Fibroblast of the conjunctiva (primary cell): ENCODE data around the gene LRRC4C.

ENCODE experiments used
- DNase-seq: peaks from one replicate; pipeline ENCODE4 v3.0.0-alpha.2; 2010; ENCODE audit warnings: low read depth

The LRRC4C gene

DNA sequence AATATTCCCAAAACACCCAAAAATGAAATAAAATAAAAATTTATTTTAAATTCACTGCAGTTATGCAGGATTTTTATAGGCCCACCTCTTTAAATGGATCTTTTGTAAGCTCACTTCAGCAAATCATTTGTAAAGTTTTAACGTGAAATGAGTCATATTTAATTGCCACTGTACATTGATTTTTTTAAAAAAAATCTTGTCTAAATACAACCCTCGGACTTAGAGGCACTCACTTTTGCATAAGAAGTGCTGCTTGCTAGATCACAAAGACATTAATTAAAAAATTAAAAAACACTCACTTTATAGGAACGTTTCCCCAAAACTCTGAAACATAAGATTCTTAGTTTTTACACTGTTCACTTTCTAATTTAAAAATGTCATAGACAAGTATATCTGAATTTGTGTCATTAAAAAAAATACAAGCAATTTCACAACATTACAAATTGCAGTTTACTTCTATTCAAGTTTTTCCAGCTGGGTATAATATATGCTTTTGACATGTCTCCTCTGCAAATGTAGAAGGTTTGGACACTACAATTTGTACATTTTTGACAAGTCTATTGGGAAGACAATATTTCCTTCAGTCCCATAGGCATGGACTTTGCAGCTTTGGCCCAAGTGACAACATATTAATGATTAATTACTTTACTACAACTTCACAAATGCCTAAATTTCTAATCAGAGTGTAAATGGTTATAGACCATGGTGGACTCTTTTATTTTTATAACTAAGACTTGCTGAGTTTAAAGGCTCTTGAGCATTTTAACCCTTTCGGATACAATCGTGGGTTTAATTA lies 1088.4 kb downstream of the LRRC4C start:
- no peak for DNase-seq

DNA sequence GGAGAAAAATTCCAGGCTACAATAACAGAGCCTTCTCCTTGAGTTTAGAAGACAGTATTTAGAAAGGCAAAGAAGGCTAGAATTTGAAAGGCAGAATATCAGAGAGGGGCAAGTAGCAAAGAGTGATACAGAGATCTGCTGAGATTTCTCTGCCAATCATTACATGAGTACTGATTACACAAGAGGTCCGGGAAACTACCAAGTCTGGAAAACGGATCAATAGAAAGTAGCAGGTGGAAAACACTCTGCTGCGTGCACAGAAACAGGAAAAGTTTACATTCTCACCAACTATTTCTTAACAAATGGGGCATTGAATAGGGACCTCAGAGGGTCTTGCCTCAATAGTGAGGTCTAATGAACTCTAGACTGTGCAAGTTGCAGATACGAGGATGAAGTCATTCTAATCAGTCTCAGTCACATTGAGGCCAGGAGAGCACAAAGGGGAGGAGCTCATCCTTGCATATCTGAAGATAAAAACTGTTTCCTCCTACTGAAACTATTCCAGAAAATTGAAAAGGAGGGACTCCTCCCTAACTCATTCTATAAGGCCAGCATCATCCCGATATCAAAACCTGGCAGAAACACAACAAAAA lies 1099.2 kb downstream of the LRRC4C start:
- DNase-seq, result no peak

DNA sequence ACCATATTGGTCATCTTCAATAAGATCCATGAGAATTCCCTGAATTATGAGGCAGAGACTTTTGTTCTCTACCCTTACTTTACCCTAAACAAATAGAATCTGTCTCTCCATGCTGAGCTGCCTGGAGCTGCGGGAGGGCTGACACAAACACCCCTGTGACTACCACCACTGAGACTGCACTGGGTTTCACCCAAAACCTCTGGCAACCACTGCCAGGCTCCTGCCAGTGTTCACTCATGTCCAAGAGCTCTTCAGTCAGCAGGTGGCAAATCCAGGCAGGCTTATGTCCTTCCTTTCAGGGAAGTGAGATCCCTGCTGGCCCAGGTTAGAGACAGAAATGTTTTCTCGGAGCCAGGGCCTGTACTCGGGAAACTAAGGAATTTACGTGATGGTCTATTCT lies 1105.3 kb downstream of the LRRC4C start:
- no peak for DNase-seq

DNA sequence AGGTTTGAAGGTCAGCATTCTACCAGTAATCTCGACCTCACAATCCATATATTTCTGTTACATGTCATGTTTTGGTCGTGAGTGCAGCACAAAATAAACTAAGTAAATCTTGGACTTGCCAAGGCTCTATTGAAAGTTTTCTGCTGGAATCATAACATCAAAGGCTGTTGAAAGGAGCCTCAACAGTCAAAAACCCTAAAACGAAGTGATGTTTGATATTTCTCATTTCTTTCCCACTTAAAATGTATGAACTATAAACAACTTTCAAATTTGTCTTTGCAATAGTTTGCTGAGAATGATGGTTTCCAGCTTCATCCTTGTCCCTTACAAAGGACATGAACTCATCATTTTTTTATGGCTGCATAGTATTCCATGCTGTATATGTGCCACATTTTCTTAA lies 1118.5 kb downstream of the LRRC4C start:
- DNase-seq, result no peak

DNA sequence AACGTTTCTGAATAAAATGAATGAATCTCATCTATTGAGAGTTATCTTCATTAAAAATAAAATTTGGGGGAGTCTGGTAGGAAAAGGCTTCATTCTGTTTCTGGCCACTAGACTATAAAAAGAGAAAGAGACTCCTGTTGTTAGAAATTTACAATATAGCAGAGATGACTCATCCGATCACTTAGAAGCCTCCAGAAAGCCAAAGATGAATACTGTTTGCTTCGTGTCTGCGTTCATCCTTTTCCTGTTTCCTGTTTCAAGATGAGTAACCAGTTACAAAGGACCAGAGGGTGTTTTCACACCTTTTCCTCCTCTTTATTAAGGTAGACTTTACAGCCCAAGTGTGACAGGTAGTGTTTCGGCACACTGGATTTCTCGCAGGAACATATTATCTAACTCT lies 1120.7 kb downstream of the LRRC4C start:
- no peak for DNase-seq

DNA sequence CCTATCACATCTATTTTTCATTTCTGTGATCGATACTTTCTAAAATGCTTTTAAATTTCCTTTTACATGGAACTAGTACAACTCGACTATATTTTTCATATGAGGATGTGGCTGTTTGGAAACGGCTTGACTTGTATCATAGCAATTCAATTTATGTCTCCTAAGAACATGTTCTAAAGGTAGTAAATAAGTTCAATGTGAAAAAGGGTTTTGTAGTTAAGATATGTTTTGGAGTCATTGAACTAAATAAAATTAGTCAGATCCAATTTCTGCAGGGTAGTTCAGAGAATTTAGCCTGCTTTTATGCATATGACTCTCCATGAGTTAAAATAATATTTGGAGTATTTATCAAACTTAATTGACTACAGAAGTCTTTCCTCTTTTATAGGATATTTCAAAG lies 1121.4 kb downstream of the LRRC4C start:
- DNase-seq, result no peak

DNA sequence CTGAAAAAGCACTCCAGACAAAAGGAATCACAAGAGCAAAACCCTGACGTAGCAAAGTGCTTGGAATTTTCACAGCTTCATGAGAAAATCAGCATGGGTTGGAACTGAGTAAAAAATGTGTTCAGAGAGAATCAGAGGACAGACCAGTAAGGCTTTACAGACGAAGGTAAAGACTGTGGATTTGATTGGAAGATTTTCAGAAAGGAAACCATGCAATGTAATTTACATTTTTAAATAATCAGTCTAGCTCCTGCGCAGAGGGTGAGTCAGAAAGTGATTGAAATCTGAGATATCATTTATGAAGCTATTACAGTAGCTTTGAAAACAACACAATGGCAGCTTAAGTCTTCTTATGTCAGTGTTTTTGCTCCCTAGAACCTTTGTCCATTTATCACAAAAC lies 1122.3 kb downstream of the LRRC4C start:
- no peak for DNase-seq

DNA sequence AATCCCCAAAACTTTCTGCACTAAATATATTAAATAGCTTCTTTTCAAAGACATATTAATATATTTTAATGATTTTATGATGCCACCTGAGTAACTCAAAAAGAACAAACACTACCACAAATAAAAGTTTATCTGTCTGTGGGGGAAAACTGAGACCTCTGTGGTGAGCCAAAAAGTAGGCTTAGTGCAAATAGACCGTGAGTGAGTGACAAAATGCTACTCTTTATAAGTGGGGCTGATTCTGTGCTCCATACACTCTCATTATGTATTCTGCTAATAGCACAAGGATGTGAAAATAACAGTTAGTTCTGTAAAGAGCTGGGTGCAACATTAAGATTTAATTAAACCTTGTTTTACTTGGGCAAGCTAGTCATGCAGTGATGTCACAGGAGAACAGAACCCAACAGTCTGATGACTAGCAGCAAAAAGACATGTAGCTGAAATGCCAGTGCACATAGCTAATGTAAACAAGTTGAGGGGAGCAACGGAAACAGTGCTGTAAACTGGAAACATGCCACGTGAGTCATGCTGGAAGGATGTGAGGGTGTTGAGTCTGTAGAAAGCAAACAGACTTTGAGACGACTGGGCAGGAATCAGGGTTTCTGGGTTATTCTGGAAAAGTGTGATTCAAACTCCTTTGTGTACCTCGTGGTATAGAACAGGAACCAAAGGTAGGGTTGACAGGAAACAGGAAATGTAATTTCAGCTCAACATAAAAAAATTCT lies 1130.4 kb downstream of the LRRC4C start:
- DNase-seq, result peak; percentile 99

DNA sequence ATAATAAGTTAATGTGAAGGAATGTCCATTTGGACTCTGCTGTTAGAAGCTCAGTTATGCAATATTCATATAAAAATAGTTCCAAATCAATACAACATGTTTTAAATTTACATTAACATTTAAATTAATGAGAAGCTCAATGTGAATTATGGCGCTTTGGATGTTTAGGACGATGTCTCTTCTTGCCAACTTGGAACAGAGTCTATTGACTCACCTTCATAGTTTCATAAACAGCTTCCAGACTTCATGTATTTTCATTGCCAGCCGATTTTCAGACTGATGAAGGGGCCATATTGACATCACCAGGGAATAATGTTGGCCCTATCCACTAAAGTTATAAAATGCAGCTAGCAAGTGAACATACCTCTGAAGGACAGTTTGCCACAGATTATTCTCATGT lies 1136.2 kb downstream of the LRRC4C start:
- no peak for DNase-seq

DNA sequence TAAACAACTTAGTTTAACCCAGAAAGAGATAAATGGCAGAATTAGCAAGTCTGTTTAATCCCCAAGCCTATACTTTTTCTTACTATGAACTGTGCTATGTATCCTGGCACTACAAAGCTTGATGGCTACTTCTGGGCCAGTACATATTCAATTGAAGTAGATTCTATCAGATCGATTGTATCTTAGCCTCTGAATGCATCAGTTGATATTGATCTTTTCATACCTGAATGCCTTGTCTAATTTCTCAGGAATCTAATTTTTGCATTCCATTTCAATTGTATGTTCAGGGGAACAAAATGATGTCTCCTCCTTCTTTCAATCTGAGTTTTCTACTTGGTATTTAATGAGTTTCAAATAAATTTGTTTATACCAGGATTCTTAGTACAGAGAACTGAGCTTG lies 1137.9 kb downstream of the LRRC4C start:
- DNase-seq, result no peak

DNA sequence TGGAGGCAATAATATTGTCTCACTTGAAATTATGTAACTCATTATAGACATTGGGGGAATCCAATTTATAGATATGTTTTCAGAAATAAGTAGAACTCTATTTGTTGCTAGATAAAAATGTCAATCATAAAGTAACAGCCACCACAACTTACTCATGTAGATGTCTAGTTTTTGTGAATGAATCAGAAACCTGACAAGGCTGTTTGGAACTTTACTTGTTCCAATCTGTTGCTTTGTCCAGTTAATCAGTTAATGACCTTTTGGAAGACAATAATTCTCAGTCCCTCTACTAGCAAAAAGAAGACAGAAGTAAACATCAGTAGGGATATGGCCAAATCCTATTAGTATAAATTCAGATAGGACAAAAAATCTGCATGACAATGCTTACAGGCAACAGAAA lies 1143.3 kb downstream of the LRRC4C start:
- DNase-seq, result no peak

DNA sequence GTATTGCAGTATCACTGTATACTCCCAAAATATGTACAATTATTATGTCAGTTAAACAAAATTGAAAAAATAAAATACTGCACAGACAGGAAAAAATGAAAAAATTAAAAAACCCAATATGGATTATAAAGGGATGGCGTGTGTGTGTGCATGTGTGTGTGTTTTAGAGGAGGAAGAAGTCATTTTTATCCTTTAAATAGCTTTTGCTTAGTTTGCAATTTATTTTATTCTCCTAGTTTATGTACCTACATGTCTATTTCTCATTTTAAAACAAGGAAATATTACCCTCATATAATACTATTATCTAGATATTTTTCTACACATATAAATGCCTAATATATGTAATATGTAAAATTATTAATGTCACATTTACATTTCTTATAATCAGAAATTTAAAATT lies 1144.3 kb downstream of the LRRC4C start:
- DNase-seq, result no peak

DNA sequence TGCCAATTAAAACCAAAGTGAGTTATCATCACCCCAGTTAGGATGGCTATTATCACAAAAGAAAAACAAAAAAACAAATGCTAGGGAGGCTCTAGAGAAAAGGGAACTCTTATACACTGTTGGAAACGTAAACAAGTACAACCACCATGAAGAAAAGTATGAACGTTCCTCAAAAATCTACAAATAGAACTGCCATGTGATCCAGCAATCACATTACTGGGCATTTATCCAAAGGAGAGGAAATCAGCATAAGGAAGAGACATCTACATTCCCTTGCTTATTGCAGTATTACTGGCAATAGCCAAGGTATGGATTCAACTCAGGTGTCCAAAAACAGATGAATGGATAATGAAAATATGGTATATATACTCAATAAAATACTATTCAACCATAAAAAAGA lies 1145.1 kb downstream of the LRRC4C start:
- no peak for DNase-seq

DNA sequence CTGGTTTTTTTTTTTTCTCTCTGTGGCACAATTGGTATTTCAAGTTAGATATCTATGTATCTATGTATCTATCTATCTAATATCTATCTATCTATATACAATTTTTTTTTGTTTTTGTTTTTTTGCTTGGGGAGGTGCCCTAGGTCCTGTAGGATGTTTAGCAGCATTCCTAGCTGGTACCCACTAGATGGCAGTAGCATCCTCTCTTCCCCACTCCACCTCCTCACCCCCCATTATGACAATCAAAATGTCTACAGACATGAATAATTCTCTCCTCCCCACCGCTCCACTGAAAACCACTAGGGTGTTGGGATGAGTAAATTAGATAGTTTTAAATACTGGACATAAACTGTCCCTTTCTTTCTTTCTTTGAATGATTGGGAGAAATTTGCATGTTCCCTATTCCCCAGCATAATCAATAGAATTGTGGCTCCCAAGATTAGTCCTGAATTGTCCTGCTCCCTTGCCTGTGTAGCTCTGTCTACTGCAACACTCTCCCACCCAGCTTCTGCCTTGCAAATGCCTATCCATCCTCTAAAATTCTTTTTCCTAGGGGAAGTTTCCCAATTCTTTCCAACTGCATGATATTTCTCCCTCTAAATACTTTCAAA lies 1152.4 kb downstream of the LRRC4C start:
- DNase-seq, result peak; percentile 49

DNA sequence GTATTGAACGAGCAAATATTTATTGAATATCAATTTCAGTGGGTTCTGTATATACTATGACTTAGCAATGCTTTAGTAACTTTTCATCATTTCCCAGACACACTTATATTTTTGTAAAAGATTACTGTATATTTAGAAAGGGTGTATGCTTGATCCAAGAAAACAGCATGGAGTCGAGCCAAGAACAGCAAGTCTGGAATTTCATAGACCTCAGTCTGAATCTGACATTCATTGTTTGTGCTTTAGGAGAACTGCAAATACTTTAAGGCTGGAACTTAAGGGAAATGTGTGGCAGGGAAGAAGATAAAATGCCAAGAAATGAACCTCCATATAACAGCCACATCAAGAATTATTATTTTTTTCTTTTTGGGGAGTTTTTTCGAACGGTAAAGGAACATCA lies 1156.8 kb downstream of the LRRC4C start:
- DNase-seq, result peak; percentile 43

DNA sequence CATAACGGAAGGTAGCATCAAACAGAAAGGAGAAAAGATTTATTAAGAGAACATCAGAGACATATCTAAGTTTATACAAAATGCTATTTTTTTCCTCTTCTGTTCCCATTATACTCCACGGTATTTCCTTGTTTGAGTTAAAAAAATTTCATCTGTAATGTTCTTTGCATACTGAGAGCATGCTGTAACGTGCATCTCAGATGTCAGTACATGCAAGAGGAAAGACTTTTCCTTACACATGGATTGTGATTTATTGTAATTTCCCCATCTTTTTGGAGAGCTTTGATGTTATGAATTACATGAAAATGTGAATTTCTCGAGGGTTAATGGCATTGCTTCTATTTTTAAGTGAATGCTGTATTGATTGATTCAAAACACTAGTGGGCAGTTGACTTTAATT lies 1164.0 kb downstream of the LRRC4C start:
- no peak for DNase-seq

DNA sequence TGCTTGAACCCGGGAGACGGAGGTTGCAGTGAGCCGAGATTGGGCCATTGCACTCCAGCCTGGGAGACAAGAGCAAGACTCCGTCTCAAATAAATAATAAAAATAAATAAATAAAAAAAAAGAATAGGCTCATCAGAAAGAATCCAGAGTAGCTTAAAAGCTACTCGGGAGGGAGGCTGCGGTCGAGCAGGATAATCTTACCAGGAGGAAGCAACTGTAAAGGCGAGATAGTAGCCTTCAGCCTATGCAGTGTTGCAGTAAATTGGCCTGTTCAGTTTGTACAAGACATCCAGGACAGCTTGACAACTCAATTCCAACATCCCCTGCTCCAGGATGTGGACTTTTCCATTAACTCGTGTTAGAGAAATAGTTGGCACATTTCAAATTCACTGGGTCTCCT lies 1164.7 kb downstream of the LRRC4C start:
- DNase-seq, result no peak

DNA sequence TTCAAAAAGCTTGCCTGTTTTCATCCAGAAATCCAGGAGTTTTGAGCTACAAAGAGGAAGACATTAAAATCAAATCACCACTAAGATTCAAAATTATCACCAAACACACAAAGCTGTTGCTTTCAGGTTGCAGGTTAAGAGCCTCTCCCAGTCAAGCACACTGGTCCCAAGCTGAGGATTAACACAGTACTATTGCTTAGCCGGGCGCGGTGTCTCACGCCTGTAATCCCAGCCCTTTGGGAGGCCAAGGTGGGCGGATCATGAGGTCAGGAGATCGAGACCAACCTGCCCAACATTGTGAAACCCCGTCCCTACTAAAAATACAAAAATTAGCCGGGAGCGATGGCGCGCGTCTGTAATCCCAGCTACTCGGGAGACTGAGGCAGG lies 1165.1 kb downstream of the LRRC4C start:
- no peak for DNase-seq

DNA sequence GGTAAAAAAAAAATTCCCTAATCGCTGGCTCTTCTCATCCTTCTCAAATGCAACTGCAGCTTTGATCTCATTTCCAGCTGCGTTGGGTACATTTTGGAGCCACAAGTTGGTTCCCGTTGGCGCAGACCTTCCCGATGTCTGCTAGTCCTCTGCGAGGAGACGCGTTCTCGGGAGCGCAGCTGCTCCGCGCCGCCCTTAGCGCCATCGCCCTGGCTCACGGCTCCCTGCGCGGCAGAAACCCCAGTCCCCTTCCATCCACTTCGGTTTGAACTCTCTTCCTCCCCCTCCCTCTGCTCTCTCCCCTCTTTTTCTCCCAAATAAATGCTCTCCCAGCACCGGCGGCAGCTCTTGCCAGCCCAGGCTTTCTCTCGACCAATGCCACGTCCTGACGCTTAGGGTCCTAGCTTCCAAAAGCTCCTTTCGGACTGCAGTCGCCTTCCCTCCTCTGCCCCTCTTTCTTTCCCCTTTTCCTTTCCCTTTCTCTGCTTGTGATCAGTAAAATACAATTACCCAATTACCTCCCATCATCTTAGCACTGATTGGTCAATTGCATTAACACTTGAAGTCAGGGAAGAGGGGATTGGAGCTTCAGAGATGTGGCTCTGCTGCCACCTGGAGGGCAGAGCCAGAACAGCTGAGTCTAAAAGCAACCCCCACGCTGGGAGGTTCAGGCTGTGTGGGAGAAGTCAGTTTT lies 1165.7 kb downstream of the LRRC4C start:
- DNase-seq, result peak; percentile 87

DNA sequence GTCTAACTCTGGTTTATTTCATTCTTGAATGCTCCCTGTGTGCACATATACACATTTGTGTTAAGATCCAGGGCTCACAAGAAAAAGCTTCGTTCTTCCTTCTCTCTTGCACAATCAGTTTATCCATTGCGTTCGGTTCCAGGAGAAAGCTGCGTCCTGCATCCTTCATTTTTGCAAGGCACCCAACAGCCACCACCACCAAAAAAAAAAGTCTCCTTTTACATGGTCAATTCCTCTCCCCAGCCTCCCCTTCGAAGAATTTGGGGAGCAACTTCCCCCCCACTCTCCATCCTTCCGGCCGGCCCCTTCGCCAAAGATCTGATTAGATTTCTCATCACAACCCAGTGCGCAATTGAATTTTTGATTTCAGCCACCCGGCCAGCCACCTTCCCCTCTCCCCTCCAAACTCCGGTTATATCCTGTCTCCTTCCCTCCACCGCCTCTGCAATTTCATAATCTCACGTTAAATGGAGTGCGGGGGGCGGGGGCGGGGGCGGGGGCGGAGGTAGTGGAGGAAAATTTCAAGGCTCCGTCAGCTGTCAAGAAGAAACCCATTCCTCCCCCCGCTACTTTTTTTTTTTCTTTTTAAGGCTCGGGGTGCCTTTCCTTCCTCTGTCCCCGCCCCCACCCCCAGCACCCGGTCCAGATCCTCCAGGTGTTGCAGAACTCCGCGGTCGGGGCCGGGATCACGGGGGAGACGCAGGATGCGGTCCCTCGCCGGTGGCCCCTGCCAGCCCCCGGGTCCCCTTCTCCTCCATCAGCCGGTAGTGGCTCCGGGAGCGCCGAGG lies 1166.5 kb downstream of the LRRC4C start:
- DNase-seq, result no peak

DNA sequence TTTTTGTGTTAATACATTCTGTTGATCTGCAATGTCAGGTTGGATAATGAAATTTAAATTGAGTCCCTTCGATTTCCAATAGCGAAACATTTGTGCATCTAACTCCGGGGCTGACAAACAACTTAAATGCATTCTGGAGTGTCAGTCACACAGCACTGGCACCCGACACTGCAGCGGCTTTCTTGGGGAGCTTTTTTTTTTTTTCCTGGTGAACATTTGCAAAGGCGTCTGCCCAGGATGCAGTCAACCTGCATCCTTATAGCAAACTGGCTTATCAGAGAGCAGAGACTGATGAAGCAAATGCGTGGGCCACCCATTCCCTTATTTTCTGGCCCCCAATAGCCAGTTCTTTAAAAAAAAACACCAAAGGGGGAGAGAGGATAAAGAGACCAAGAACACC lies 1167.7 kb downstream of the LRRC4C start:
- no peak for DNase-seq

DNA sequence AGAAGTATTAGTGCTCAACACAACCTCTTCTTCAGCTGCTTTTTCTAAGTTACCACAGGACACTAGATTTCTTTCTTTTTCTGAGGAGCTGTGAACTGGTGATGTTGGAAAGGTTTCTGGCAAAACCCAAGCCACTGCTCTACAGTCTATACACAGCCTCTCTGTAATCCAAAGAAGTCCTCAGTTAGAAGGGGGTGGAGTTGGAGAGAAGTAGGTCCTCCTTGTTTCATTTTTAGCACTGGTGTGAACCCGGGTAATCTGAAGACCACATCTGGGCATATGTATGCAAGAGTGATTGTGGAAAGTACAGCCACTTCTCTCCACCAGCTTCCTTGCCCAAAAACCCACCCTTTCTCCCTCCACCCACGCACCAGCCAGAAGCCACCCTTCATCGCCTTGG lies 1168.1 kb downstream of the LRRC4C start:
- no peak for DNase-seq
